SU-DHL-6 (cell line): ENCODE data around the gene ME3.

Experiments
- CTCF ChIP-seq: fragments of 200-600 bp; sonication (generic); IDR thresholded peaks from one replicate; pipeline ENCODE4 v1.5.1; 2017; ENCODE audit warnings: antibody characterized with exemption, mild to moderate bottlenecking, low read length, moderate library complexity; ENCODE audit not compliant: insufficient read depth, poor library complexity, severe bottlenecking
- EZH2phosphoT487 ChIP-seq: fragments of 200-600 bp; sonication (generic), shearing (Covaris generic); conservative IDR thresholded peaks from 2 replicates; pipeline ENCODE4 v1.6.1; 2018; ENCODE audit warnings: mild to moderate bottlenecking, antibody characterized with exemption, low read length, moderate library complexity, mixed read lengths

- TF ChIP-seq CTCF (no peak), EZH2phosphoT487 (no peak)
Measured at GRCh38 chr11:86624366-86624765, 48.0 kb downstream of the ME3 start.
